ENCODE data around the gene SLC23A2.

Gene SLC23A2

DNA sequence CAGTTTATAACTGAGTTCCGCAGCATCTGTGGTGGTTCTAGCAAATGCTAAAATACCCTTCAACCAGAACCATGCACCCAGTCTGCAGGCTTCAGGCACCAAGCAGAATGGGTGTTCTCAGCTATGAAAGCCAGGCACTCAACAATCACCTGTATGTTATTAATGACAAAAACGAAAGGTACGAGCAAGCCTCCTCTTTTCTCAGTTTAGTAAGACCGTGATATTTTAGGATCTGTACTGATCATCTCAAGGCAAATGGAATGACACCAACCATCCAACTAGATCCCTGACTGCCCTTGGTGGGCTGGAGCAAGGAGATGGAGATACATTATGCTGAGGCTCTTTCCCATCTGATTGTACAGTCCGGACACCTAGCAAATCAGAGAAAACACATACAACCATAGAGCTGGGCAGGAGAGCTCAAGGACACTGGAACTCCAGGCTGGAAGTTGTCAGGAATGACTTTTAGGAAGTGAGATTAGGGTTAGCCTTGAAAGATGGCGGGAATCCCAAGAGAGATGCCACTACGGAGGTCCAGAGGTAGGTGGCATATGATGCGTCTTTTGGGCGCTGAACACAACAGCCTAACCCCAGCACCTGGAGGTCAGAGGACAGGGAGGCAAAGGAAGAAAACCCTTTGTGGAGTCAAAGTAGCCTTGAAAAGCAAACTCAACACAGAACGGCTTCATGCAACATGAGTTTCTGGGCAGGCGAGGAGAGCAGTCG is 33.4 kb downstream of the SLC23A2 start:
- DNase-seq: no peak

- no peak for DNase-seq
These were observed 34.2 kb downstream of the SLC23A2 start for GRCh38 chr20:4966826-4967751.

- no peak for DNase-seq
These were observed 39.0 kb downstream of the SLC23A2 start for GRCh38 chr20:4962241-4962855.

- no peak for DNase-seq
These were observed 39.6 kb downstream of the SLC23A2 start for GRCh38 chr20:4961746-4962145.

DNA sequence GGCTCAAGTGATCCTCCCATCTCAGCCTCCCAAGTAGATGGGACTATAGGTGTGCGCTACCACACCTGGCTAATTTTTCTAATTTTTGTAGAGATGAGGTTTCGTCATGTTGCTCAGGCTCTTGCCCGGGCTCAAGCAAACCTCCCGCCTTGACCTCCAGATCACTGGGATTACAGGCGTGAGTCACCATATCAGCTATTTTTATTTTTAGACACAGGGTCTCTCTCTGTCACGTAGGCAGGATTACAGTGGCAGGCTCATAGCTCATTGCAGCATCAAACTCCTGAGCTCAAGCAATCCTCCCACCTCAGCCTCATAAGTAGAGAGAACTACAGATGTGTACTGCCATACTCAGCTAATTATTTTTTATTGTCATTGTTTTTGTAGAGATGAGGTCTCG is 41.7 kb downstream of the SLC23A2 start:
- no peak for DNase-seq

DNA sequence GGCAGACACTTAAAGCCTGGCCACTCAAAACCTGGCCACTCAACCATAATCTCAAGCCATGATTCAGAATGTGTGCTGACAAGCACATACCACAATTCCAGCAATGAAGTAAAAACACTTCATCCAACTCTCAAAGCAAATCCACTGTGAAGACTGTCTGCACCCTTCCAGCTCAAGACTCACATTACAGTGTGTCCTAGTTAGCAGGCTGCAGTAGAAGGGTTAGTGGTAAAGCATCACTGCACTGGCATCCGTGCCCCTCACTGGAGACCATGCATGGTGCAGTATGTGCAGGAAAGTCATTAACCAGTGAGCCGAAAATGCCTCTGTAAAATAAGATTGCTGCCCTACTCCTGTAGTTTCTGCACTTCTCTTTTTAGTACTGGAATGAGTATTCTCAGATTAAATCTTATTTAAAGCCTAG is 43.4 kb downstream of the SLC23A2 start:
- no peak for DNase-seq

- DNase-seq: no peak
These were observed 44.1 kb downstream of the SLC23A2 start for GRCh38 chr20:4957187-4957586.

- DNase-seq: no peak
These were observed 45.0 kb downstream of the SLC23A2 start for GRCh38 chr20:4956200-4956810.

DNA sequence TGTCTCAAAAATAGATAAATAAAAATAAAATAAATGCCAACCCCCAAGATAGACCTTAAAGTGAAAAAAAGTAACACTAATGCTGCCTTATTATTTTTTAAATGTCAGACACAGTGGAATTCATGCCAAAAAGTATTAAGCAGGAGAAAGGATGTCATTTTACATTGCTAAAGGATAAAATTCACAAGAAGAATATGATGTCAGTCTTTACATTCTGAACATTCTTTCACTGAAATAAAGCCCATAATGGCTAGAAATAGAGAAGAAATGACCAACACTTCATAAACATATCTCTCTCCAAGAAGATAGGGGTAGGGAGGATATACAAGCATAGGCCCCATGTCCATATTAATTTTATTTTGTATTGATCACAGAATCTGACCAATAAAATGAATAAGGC is 47.4 kb downstream of the SLC23A2 start:
- no peak for DNase-seq

DNA sequence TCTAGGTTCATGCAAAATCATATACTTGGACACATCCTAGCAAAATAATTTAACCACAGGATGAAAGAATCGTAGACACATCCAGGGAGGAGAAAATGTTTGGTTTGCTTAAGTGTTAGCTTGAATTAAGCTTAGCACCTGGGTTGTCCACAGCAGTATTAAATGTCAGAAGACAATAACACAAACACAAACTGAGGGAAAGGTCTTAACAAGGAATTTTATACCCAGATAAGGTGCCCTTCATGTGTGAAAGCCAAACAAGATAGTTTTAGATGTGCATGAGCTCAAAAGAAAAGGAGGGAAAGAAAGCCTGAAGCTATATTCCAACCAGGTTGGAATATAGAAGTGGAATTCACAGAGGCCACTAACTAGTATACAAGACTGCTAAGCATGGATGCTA is 49.1 kb downstream of the SLC23A2 start:
- no peak for DNase-seq

DNA sequence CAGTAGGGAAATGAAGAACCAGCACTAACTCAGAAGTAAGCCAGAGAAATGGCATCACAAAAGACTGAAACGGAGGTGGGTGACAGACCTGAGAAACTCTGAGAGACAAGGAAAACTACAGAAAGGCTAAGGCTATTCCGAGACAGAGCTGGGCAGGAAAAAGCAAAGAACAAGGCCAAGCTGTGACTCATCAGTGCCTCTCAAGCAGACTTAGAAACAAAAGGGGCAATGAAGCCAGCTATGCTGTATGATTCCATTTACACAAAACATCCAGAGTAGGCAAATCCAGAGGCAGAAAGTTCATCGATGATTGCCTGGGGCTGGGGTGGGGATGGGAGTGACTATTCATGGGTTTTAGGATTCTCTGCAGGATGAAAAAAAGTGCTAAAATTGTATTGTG is 50.0 kb downstream of the SLC23A2 start:
- DNase-seq: no peak

DNA sequence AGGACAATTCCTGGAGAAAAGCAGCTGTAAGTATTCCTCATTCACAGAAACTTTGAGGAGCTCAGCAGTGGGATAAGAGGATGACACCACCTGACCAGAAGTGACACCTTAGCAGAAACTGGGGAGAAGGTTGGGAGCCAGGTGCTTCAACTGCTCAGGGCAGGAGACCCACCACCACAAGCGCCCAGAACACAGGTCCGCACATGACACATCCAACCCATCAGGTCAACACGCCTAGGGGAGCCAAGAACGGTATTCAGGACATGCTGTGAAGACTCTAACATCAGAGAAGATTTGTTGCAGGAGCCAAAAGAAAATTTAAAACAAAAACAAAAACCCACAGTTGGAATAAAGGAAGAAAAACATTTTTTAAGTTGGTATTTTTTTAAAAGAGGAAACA is 50.5 kb downstream of the SLC23A2 start:
- no peak for DNase-seq

GRCh38 chr20:4950437-4950836 is 50.9 kb downstream of the SLC23A2 start:
- no peak for DNase-seq

GRCh38 chr20:4949833-4950178 is 51.5 kb downstream of the SLC23A2 start:
- DNase-seq: no peak

- DNase-seq: no peak
These were observed 53.3 kb downstream of the SLC23A2 start for GRCh38 chr20:4947817-4948559.

GRCh38 chr20:4946986-4947385 is 54.3 kb downstream of the SLC23A2 start:
- no peak for DNase-seq

GRCh38 chr20:4946585-4946984 is 54.7 kb downstream of the SLC23A2 start:
- DNase-seq: no peak

GRCh38 chr20:4944518-4945313 is 56.6 kb downstream of the SLC23A2 start:
- DNase-seq: no peak

DNA sequence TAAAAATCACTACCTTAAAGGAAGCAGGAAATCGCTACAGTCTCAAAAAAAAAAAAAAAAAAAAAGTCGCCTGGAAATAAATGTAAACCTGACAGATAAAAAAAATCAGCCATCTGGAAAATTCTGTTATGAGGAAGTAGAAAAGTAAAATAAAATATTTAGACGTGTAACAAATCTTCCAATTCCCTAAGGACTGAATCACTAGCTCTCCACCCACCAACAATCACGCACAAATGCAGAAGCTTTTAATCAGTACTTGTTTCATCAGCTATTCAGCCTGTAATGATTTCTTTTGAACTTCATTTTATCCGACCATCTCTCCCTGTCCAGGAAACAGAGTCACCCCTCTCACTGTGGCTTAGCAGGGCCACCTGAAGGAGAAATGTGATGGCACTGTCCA is 59.0 kb downstream of the SLC23A2 start:
- DNase-seq: no peak

GRCh38 chr20:4937407-4938319 is 63.6 kb downstream of the SLC23A2 start:
- DNase-seq: no peak

Data from right kidney (tissue), 1 donor.